A549 (cell line): ENCODE measurements around the gene USP12. TPM values are rescaled to one million over a fixed set of nuclear protein-coding genes. Genes with fewer than 3 reads are reported as not detected.

ENCODE experiments used
- ATAC-seq, 2 experiments: fragments of 200-7000 bp in 1 of 2; fragments of >200 bp in 1 of 2; cut with Nextera tagmentation in 1 of 2; cut with Tn5 transposase in 1 of 2; 3 replicates each; pipeline versions ENCODE4 v1.8.0 to v1.9.1; 2018 to 2020; ENCODE audit warnings: mild to moderate bottlenecking in 1 of 2, moderate library complexity in 1 of 2
- CTCF ChIA-PET: fragments of 300-600 bp; sonication (Branson Sonifier 250); formaldehyde crosslinking; extraction: SDS; loops from one replicate; lab custom pipeline; 2021; ENCODE audit warnings: antibody characterized with exemption, inconsistent platforms; lab: Yijun Ruan, JAX
- POLR2A ChIA-PET: fragments of 350-600 bp; formaldehyde crosslinking; extraction: SDS; loops from one replicate; lab custom pipeline; 2021; ENCODE audit warnings: antibody characterized with exemption, inconsistent platforms; lab: Yijun Ruan, JAX
- DNase-seq, 2 experiments: peaks; one replicate each; pipeline versions ENCODE4 v3.0.0 to v3.0.0-alpha.2; 2011 to 2016; ENCODE audit warnings: low read depth in 1 of 2, low spot score in 1 of 2
- FAIRE-seq: peaks from 2 replicates; lab custom pipeline; 2011; peaks lifted over from hg19 to GRCh38; lab: Jason Lieb, UNC
- H3K27ac ChIP-seq, 2 experiments: fragments of >200 bp; sonication (Bioruptor Twin); formaldehyde crosslinking; 3 replicates each; pipeline ENCODE4 v1.5.1; 2016 to 2017
- H3K4me1 ChIP-seq: fragments of >200 bp; sonication (Bioruptor Twin); formaldehyde crosslinking; 3 replicates; pipeline ENCODE4 v1.6.1; 2016
- H3K4me2 ChIP-seq: fragments of >200 bp; sonication (Bioruptor Twin); formaldehyde crosslinking; 3 replicates; pipeline ENCODE4 v1.6.1; 2016
- H3K4me3 ChIP-seq: fragments of >200 bp; sonication (Bioruptor Twin); formaldehyde crosslinking; 3 replicates; pipeline ENCODE4 v1.5.1; 2016
- H3K9me3 ChIP-seq: fragments of >200 bp; sonication (Bioruptor Twin); formaldehyde crosslinking; 3 replicates; pipeline ENCODE4 v1.6.1; 2016
- CHD2 ChIP-seq: fragments of 150-350 bp; IDR thresholded peaks from 2 replicates; pipeline ENCODE4 v1.6.1; 2014; ENCODE audit warnings: low read length; ENCODE audit not compliant: partially characterized antibody
- CHD4 ChIP-seq: fragments of 200-600 bp; sonication (generic); IDR thresholded peaks from 2 replicates; pipeline ENCODE4 v1.6.1; 2016; ENCODE audit warnings: antibody characterized with exemption, mild to moderate bottlenecking, borderline replicate concordance
- EHF ChIP-seq: fragments of 250-450 bp; sonication (Bioruptor Pico); IDR thresholded peaks from 2 replicates; pipeline ENCODE4 v1.5.0; 2020; ENCODE audit warnings: mild to moderate bottlenecking
- EP300 ChIP-seq, 2 experiments: fragments of >200 bp; sonication (Bioruptor Twin); formaldehyde crosslinking; IDR thresholded peaks; 2 replicates in 1 of 2; 3 replicates in 1 of 2; pipeline ENCODE4 v1.6.1; 2016 to 2017
- FOSB ChIP-seq: fragments of 250-450 bp; sonication (Bioruptor Pico); IDR thresholded peaks from 2 replicates; pipeline ENCODE4 v1.5.0; 2020; ENCODE audit warnings: mild to moderate bottlenecking, moderate library complexity
- FOSL2 ChIP-seq, 2 experiments: fragments of 450-650 bp in 1 of 2; fragments of >200 bp in 1 of 2; sonication (Bioruptor Twin) in 1 of 2; formaldehyde crosslinking; IDR thresholded peaks; 2 replicates each; pipeline versions ENCODE4 v1.5.0 to v1.6.1; 2016 to 2020; ENCODE audit warnings: mild to moderate bottlenecking in 1 of 2, moderate library complexity in 1 of 2
- HDAC2 ChIP-seq: fragments of 200-600 bp; sonication (generic); IDR thresholded peaks from 2 replicates; pipeline ENCODE4 v1.6.1; 2016
- HOXB13 ChIP-seq: fragments of 250-450 bp; sonication (Bioruptor Pico); IDR thresholded peaks from 2 replicates; pipeline ENCODE4 v1.5.0; 2020; ENCODE audit warnings: low read depth, mild to moderate bottlenecking, moderate library complexity
- HOXB5 ChIP-seq: fragments of 250-450 bp; sonication (Bioruptor Pico); IDR thresholded peaks from 2 replicates; pipeline ENCODE4 v1.5.0; 2020; ENCODE audit warnings: mild to moderate bottlenecking, moderate library complexity
- JUN ChIP-seq, 2 experiments: fragments of >200 bp; sonication (Bioruptor Twin); formaldehyde crosslinking; IDR thresholded peaks; 2 replicates in 1 of 2; 3 replicates in 1 of 2; pipeline ENCODE4 v1.6.1; 2016 to 2017
- RFX5 ChIP-seq: fragments of 450-650 bp; IDR thresholded peaks from 2 replicates; pipeline ENCODE4 v1.7.1; 2014; ENCODE audit warnings: antibody characterized with exemption, mild to moderate bottlenecking, moderate library complexity
- SMC3 ChIP-seq: fragments of >200 bp; sonication (Bioruptor Twin); formaldehyde crosslinking; IDR thresholded peaks from 3 replicates; pipeline ENCODE4 v1.6.1; 2018; ENCODE audit warnings: inconsistent platforms
- ZNF302 ChIP-seq: fragments of 250-450 bp; sonication (Bioruptor Pico); IDR thresholded peaks from 2 replicates; pipeline ENCODE4 v1.9.0; 2021; ENCODE audit warnings: inconsistent platforms, mild to moderate bottlenecking, moderate library complexity
- WGBS: methylation state at CpG from one replicate; pipeline ENCODE4 v1.1.6; 2017; ENCODE audit errors: missing lambda C conversion rate; 5-methylcytosine and 5-hydroxymethylcytosine counted together
- polyA plus RNA-seq, 4 experiments: library from polyadenylated mRNA; depleted of rRNA in 3 of 4; stranded (reverse); fragments of >200 nt; fragmentation: RNase III in 1 of 4; extraction: RNeasy Plus Mini Kit Qiagen cat#74134 plus additional on column Dnase treatment in 1 of 4; gene quantifications; 2 replicates in 3 of 4; 3 replicates in 1 of 4; pipeline ENCODE4 v1.2.3, GENCODE V29; 2011 to 2017
- TF ChIP-seq, protein P1 (sequence below): IDR thresholded peaks from 2 replicates; pipeline ENCODE4 v1.6.1; 2012
- TF ChIP-seq, protein P2 (sequence below): fragments of 150-350 bp; IDR thresholded peaks from 2 replicates; pipeline ENCODE4 v1.6.1; 2014; ENCODE audit warnings: low read depth, mild to moderate bottlenecking, low read length
- TF ChIP-seq, protein P3 (sequence below): IDR thresholded peaks from 2 replicates; pipeline ENCODE4 v1.6.1; 2012; ENCODE audit warnings: low read depth, borderline replicate concordance
- TF ChIP-seq, protein P4 (sequence below): fragments of 450-650 bp; IDR thresholded peaks from 2 replicates; pipeline ENCODE4 v1.6.1; 2014; ENCODE audit warnings: antibody characterized with exemption
- TF ChIP-seq, protein P5 (sequence below): fragments of >200 bp; sonication (Bioruptor Twin); formaldehyde crosslinking; IDR thresholded peaks from 3 replicates; pipeline ENCODE4 v1.5.1; 2016

USP12 gene
- polyA plus RNA-seq, 2 of the 4 experiments (the other 2 are of a cell fraction), result 19.1 to 21.2 TPM

DNA sequence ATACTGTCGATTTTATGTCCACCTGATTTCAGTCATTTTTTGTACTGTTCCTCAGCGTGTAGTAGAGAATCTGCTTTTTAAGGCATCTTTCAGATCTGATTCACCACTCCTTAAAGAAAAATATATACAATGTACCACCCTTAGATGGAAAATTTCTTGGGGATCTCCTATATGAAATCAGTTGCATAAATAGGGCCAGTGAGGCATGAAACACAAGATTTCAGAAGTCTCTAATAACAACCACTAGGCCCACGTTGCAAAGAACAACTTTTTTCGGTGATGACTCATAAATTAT lies 1.4 kb downstream of the USP12 start:
- ChIA-PET CTCF (interaction anchor here (0.6 to 1.3 kb wide), 3 partner anchors 185 to 916 kb away, joined by 3 to 9 read pairs (median 4); no protein-coding TSS in a partner anchor), POLR2A (interaction anchor here (1.0 kb wide), 2 partner anchors 81 to 100 kb away, joined by 4 to 5 read pairs; partner anchors contain the start of genes RASL11A and RPL21)
- DNase-seq (no peak), FAIRE-seq (no peak), ATAC-seq (no peak)
- peak overlapping the region; percentile 89 to 100; a peak in 3 of 6 replicates for H3K27ac ChIP-seq
- peak overlapping the region; percentile 96 for H3K4me2 ChIP-seq
- H3K4me3 ChIP-seq, result peak overlapping the region; percentile 98
- no peaks in the 10 kb centered on the region for H3K9me3 ChIP-seq
- peaks cover 44% of the 10 kb centered on the region for H3K4me1 ChIP-seq
- no peak for TF ChIP-seq FOSL2 (IDR thresholded peaks at IDR 0.05)
- peak; percentile 80 for TF ChIP-seq FOSL2 (CRISPR knock-in tag; IDR thresholded peaks at IDR 0.05)
- no peak for TF ChIP-seq HOXB13 (CRISPR knock-in tag)
- WGBS, result 23% methylated on average over 4 of the region's 4 CpGs

DNA sequence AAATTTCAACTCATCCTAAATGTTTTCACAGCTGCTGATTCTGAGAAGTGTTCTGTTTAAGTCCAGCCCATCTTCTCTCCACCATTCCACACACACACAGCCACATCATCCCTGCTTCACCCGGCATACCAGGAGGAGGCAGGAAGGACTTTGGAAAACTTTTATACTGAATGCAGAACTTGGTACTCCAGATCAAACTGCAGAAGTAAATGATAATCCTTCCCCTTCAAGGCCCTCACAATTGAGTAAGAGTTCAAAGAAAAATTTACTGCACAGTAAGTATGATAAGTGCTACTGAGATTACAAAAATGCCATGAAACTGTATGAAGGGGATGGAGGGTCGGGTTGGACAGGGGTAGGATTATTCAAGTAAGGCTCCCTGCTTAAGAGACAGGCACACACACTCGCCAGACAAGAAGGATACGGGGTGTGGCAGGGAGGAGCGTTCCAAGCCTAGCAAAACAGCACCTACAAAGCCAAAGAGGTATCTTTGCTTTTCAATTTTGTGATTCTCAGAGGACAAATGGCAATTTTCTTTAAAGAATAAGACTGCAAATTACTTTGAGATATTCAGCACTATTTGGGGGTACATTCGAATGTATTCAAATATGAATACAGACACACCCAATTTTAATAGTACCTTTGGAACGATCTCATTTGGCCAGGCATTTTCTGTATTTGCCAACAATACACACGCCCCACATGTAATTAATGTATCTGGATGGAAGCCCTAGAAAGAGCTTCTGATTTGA lies 2.5 kb downstream of the USP12 start:
- FAIRE-seq (no peak), DNase-seq (no peak), ATAC-seq (no peak)
- TF ChIP-seq CHD4 (no peak), EP300 (IDR thresholded peaks at IDR 0.05) (no peak), JUN (IDR thresholded peaks at IDR 0.05) (no peak), CHD2 (no peak), EHF (CRISPR knock-in tag) (no peak), HDAC2 (no peak), RFX5 (no peak), HOXB5 (CRISPR knock-in tag) (no peak)
- TF ChIP-seq, protein P1, sequence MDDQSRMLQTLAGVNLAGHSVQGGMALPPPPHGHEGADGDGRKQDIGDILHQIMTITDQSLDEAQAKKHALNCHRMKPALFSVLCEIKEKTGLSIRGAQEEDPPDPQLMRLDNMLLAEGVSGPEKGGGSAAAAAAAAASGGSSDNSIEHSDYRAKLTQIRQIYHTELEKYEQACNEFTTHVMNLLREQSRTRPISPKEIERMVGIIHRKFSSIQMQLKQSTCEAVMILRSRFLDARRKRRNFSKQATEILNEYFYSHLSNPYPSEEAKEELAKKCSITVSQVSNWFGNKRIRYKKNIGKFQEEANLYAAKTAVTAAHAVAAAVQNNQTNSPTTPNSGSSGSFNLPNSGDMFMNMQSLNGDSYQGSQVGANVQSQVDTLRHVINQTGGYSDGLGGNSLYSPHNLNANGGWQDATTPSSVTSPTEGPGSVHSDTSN, result no peak
- TF ChIP-seq, protein P2, sequence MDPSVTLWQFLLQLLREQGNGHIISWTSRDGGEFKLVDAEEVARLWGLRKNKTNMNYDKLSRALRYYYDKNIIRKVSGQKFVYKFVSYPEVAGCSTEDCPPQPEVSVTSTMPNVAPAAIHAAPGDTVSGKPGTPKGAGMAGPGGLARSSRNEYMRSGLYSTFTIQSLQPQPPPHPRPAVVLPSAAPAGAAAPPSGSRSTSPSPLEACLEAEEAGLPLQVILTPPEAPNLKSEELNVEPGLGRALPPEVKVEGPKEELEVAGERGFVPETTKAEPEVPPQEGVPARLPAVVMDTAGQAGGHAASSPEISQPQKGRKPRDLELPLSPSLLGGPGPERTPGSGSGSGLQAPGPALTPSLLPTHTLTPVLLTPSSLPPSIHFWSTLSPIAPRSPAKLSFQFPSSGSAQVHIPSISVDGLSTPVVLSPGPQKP, result no peak
- CTCF ChIA-PET, result interaction anchor here (1.3 kb wide), 1 partner anchor 184 kb away, joined by 3 read pairs; no protein-coding TSS in a partner anchor
- peak overlapping the region; percentile 96 for H3K4me2 ChIP-seq
- peaks cover 44% of the 10 kb centered on the region for H3K4me1 ChIP-seq
- 38% methylated on average over 8 of the region's 8 CpGs for WGBS
- no peaks in the 10 kb centered on the region for H3K9me3 ChIP-seq
- peak overlapping the region in 1 of 2 experiments; percentile 11; a peak in 1 of 6 replicates for H3K27ac ChIP-seq
- POLR2A ChIA-PET, result no interaction called here
- H3K4me3 ChIP-seq, result no peak overlapping the region

DNA sequence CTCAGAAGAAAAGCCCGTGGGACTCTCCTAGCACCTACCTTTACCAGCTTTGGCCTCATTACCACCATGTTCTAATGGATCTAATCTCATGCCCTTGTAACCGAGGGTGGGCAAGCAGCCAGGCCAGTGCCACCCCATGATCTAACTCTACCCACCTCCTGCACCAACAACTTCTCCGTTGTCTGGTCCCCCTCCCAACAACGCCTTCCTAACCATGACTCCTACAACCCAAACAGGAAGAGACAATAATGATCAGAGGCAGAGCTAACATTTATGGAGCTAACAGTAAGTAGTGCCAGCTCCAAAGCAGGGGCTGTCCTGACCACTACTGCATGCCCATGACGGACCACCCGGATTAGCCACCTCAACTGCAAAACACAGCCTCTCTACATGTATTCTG lies 3.5 kb downstream of the USP12 start:
- DNase-seq (no peak), ATAC-seq (no peak), FAIRE-seq (no peak)
- H3K9me3 ChIP-seq, result no peaks in the 10 kb centered on the region
- no peak for TF ChIP-seq JUN (IDR thresholded peaks at IDR 0.05)
- TF ChIP-seq, protein P3, sequence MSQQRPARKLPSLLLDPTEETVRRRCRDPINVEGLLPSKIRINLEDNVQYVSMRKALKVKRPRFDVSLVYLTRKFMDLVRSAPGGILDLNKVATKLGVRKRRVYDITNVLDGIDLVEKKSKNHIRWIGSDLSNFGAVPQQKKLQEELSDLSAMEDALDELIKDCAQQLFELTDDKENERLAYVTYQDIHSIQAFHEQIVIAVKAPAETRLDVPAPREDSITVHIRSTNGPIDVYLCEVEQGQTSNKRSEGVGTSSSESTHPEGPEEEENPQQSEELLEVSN, result no peak
- no peak for TF ChIP-seq FOSB (CRISPR knock-in tag)
- TF ChIP-seq ZNF302 (CRISPR knock-in tag), result no peak
- no peak for TF ChIP-seq SMC3
- TF ChIP-seq, protein P4, sequence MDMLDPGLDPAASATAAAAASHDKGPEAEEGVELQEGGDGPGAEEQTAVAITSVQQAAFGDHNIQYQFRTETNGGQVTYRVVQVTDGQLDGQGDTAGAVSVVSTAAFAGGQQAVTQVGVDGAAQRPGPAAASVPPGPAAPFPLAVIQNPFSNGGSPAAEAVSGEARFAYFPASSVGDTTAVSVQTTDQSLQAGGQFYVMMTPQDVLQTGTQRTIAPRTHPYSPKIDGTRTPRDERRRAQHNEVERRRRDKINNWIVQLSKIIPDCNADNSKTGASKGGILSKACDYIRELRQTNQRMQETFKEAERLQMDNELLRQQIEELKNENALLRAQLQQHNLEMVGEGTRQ, result no peak
- TF ChIP-seq, protein P5, sequence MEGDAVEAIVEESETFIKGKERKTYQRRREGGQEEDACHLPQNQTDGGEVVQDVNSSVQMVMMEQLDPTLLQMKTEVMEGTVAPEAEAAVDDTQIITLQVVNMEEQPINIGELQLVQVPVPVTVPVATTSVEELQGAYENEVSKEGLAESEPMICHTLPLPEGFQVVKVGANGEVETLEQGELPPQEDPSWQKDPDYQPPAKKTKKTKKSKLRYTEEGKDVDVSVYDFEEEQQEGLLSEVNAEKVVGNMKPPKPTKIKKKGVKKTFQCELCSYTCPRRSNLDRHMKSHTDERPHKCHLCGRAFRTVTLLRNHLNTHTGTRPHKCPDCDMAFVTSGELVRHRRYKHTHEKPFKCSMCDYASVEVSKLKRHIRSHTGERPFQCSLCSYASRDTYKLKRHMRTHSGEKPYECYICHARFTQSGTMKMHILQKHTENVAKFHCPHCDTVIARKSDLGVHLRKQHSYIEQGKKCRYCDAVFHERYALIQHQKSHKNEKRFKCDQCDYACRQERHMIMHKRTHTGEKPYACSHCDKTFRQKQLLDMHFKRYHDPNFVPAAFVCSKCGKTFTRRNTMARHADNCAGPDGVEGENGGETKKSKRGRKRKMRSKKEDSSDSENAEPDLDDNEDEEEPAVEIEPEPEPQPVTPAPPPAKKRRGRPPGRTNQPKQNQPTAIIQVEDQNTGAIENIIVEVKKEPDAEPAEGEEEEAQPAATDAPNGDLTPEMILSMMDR, result no peak
- no peak for TF ChIP-seq EHF (CRISPR knock-in tag)
- H3K27ac ChIP-seq, result peak overlapping the region in 1 of 2 experiments; percentile 32; a peak in 2 of 6 replicates
- POLR2A ChIA-PET, result no interaction called here
- CTCF ChIA-PET, result interaction anchor here (1.0 to 1.3 kb wide), 3 partner anchors 35 to 183 kb away, joined by 3 read pairs; partner anchors contain the start of gene RASL11A
- WGBS, result 63% methylated on average over 6 of the region's 6 CpGs
- H3K4me2 ChIP-seq, result peak overlapping the region; percentile 96
- no peak overlapping the region for H3K4me3 ChIP-seq
- peaks cover 43% of the 10 kb centered on the region for H3K4me1 ChIP-seq
